Fibroblast of skin of right biceps (primary cell): ENCODE data around the gene OR51B4.
"Not testable (repeated sequence)": the region's sequence is repeated elsewhere in the genome, so short reads cannot be mapped to it uniquely, and the experiment has no call there.

ENCODE experiments used
- DNase-seq: peaks from one replicate; pipeline ENCODE4 v3.0.0-alpha.2; 2013

The OR51B4 gene

GRCh38 chr11:5301846-5302245 is at the start of gene OR51B4:
Gene OR51B4 (minus strand): TSS chr11:5301946. CDS start chr11:5301946, 0 bp downstream.
- no peak for DNase-seq

- no peak for DNase-seq
Observed at GRCh38 chr11:5351208-5351607, 49.5 kb upstream of the OR51B4 start, which contains the start of gene OR51B6. Gene OR51B6 (plus strand): TSS chr11:5351508. CDS start chr11:5351508, 0 bp downstream.

- no peak for DNase-seq
Observed at GRCh38 chr11:5349550-5349949, 47.8 kb upstream of the OR51B4 start.

GRCh38 chr11:5348551-5349194 is 46.9 kb upstream of the OR51B4 start:
- DNase-seq: no peak

GRCh38 chr11:5345831-5346230 is 44.1 kb upstream of the OR51B4 start:
- peak; percentile 26 for DNase-seq

GRCh38 chr11:5343474-5344335 is 42.0 kb upstream of the OR51B4 start, which contains the start of gene OR51B5:
Gene OR51B5 (minus strand): TSS chr11:5343524. CDS start chr11:5343524, 0 bp downstream.
- peak; percentile 7 for DNase-seq

GRCh38 chr11:5339771-5340322 is 38.1 kb upstream of the OR51B4 start:
- no peak for DNase-seq

- not testable (repeated sequence) for DNase-seq
Observed at GRCh38 chr11:5337253-5337652, 35.5 kb upstream of the OR51B4 start.

GRCh38 chr11:5336331-5336730 is 34.6 kb upstream of the OR51B4 start:
- DNase-seq: peak; percentile 21

GRCh38 chr11:5335170-5335569 is 33.4 kb upstream of the OR51B4 start:
- no peak for DNase-seq

GRCh38 chr11:5324197-5324596 is 22.5 kb upstream of the OR51B4 start, which contains the start of gene OR51B2:
Gene OR51B2 (minus strand): TSS chr11:5324297. CDS start chr11:5324297, 0 bp downstream.
- DNase-seq: no peak

- DNase-seq: no peak
Observed at GRCh38 chr11:5317292-5317691, 15.5 kb upstream of the OR51B4 start.

GRCh38 chr11:5313326-5314023 is 11.7 kb upstream of the OR51B4 start:
- not testable (repeated sequence) for DNase-seq

GRCh38 chr11:5310423-5310822 is 8.7 kb upstream of the OR51B4 start:
- no peak for DNase-seq

- no peak for DNase-seq
Observed at GRCh38 chr11:5307256-5308019, 5.7 kb upstream of the OR51B4 start.

GRCh38 chr11:5304046-5304445 is 2.3 kb upstream of the OR51B4 start:
- DNase-seq: peak; percentile 21

GRCh38 chr11:5303626-5304025 is 1.9 kb upstream of the OR51B4 start:
- no peak for DNase-seq

GRCh38 chr11:5300251-5300650 is 1.5 kb downstream of the OR51B4 start:
- no peak for DNase-seq

GRCh38 chr11:5298451-5298850 is 3.3 kb downstream of the OR51B4 start:
- DNase-seq: no peak

- no peak for DNase-seq
Observed at GRCh38 chr11:5297721-5298323, 3.9 kb downstream of the OR51B4 start.

GRCh38 chr11:5294342-5294995 is 7.3 kb downstream of the OR51B4 start:
- not testable (repeated sequence) for DNase-seq
